ENCODE results near the gene HPS3. TPM values are rescaled to one million over a fixed set of nuclear protein-coding genes. Genes with fewer than 3 reads are reported as not detected.
A peak's percentile ranks its signal among the peaks of the same experiment; 100 is the strongest.

HPS3 gene
- total RNA-seq, 1 experiment from 2014 or later = 11.3 TPM

- no peaks in the 10 kb centered on the region for H3F3A ChIP-seq (ENCODE audit: low read length, unreplicated experiment)
- no peaks in the 10 kb centered on the region for H3K79me2 ChIP-seq (ENCODE audit: low read length)
- H3K9me3 ChIP-seq (ENCODE audit: low read length) = no peaks in the 10 kb centered on the region
- no peaks in the 10 kb centered on the region for H3K9me2 ChIP-seq (replicated peaks; ENCODE audit: low read length)
- H2AFZ ChIP-seq (ENCODE audit: low read length) = no peak overlapping the region
- H3K36me3 ChIP-seq (ENCODE audit: low read depth, low read length) = no peaks in the 10 kb centered on the region
- peak overlapping the region; percentile 84 for H3K27ac ChIP-seq (ENCODE audit: low read length)
- peaks cover 35% of the 10 kb centered on the region for H3K4me1 ChIP-seq (ENCODE audit: insufficient read depth, low read length)
- intact Hi-C loops (cut with micrococcal nuclease) = no loop called here
- peak overlapping the region; percentile 38 for H3K4me2 ChIP-seq (ENCODE audit: low read length)
- H3K4me3 ChIP-seq (ENCODE audit: low read length) = no peak overlapping the region
- TF ChIP-seq CTCF (conservative IDR thresholded peaks at IDR 0.05; ENCODE audit: low read depth, low read length) (no peak), EZH2 (IDR thresholded peaks at IDR 0.05; ENCODE audit: low read length, unreplicated experiment) (no peak), EZH2phosphoT487 (IDR thresholded peaks at IDR 0.05; ENCODE audit: borderline replicate concordance, low read length) (no peak)
- POLR2A ChIA-PET (ENCODE audit: unreplicated experiment) = no interaction called here
- CTCF ChIA-PET = interaction anchor here (0.6 kb wide), 1 partner anchor 25 kb away, joined by 6 read pairs; no protein-coding TSS in a partner anchor
- no peaks in the 10 kb centered on the region for H3K27me3 ChIP-seq (ENCODE audit: low read length)
- no TSS peak for BruUV-seq (replicated peaks)
- no peak overlapping the region for H3K9ac ChIP-seq (ENCODE audit: low read length)
- H4K20me1 ChIP-seq (ENCODE audit: low read length) = no peaks in the 10 kb centered on the region
- DNase-seq = peak; percentile 68
- ATAC-seq = no peak
Observed at GRCh38 chr3:149179220-149179619, 49.8 kb downstream of the HPS3 start.

DNA sequence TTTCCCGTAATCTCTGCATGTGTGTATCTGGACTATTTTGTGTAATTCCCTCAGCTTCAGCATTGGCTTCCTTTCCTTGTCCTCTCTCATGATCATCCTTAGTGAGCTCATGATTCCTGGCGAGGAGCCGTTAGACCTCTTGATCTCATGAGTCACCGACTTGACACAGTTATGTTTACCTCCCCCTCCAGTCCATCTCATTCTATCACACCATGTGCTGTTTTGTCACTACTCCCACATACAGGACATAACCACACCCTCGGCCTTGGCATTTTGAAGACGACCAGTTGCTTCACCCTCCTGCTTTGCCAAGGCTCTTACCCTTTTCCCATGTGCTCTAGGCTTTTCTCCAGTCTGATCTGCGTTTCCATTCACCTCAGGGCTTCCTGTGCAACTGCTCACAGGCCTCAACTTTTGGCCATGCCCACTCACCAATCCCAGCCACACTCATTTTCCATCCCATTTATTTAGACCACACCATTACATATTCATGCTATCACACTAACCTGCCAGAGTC, 50.7 kb downstream of the HPS3 start:
- peak overlapping the region; percentile 38 for H3K4me2 ChIP-seq (ENCODE audit: low read length)
- H3K9ac ChIP-seq (ENCODE audit: low read length) = peak overlapping the region; percentile 42
- H4K20me1 ChIP-seq (ENCODE audit: low read length) = no peaks in the 10 kb centered on the region
- no peaks in the 10 kb centered on the region for H3K27me3 ChIP-seq (ENCODE audit: low read length)
- H3K9me2 ChIP-seq (replicated peaks; ENCODE audit: low read length) = no peaks in the 10 kb centered on the region
- H3K4me3 ChIP-seq (ENCODE audit: low read length) = no peak overlapping the region
- H3K36me3 ChIP-seq (ENCODE audit: low read depth, low read length) = no peaks in the 10 kb centered on the region
- H2AFZ ChIP-seq (ENCODE audit: low read length) = peak overlapping the region; percentile 54
- DNase-seq = peak; percentile 99
- peak; percentile 97 for ATAC-seq
- POLR2A ChIA-PET (ENCODE audit: unreplicated experiment) = interaction anchor here (0.5 to 0.7 kb wide), 4 partner anchors 36 to 225 kb away, joined by 3 to 6 read pairs (median 4); partner anchors contain the start of gene TM4SF1
- no peaks in the 10 kb centered on the region for H3K79me2 ChIP-seq (ENCODE audit: low read length)
- H3K27ac ChIP-seq (ENCODE audit: low read length) = peak overlapping the region; percentile 84
- intact Hi-C loops (cut with micrococcal nuclease) = loop anchor here (1.0 kb wide), 2 partner anchors 67 to 90 kb away; no protein-coding TSS in a partner anchor
- H3F3A ChIP-seq (ENCODE audit: low read length, unreplicated experiment) = no peaks in the 10 kb centered on the region
- H3K9me3 ChIP-seq (ENCODE audit: low read length) = no peaks in the 10 kb centered on the region
- no TSS peak for BruUV-seq (replicated peaks)
- CTCF ChIA-PET = interaction anchor here (0.5 to 1.0 kb wide), 3 partner anchors 28 to 332 kb away, joined by 3 to 10 read pairs (median 9); no protein-coding TSS in a partner anchor
- TF ChIP-seq CTCF (conservative IDR thresholded peaks at IDR 0.05; ENCODE audit: low read depth, low read length) = no peak
- TF ChIP-seq EZH2phosphoT487 (IDR thresholded peaks at IDR 0.05; ENCODE audit: borderline replicate concordance, low read length) = no peak
- no peak for TF ChIP-seq EZH2 (IDR thresholded peaks at IDR 0.05; ENCODE audit: low read length, unreplicated experiment)
- H3K4me1 ChIP-seq (ENCODE audit: insufficient read depth, low read length) = peaks cover 26% of the 10 kb centered on the region

GRCh38 chr3:149181182-149181581, 51.7 kb downstream of the HPS3 start:
- no peaks in the 10 kb centered on the region for H3K36me3 ChIP-seq (ENCODE audit: low read depth, low read length)
- TF ChIP-seq EZH2 (IDR thresholded peaks at IDR 0.05; ENCODE audit: low read length, unreplicated experiment) = no peak
- TF ChIP-seq CTCF (conservative IDR thresholded peaks at IDR 0.05; ENCODE audit: low read depth, low read length) = no peak
- TF ChIP-seq EZH2phosphoT487 (IDR thresholded peaks at IDR 0.05; ENCODE audit: borderline replicate concordance, low read length) = no peak
- H3K9ac ChIP-seq (ENCODE audit: low read length) = no peak overlapping the region
- ATAC-seq = no peak
- H3K79me2 ChIP-seq (ENCODE audit: low read length) = no peaks in the 10 kb centered on the region
- ChIA-PET CTCF (no interaction called here), POLR2A (ENCODE audit: unreplicated experiment) (interaction anchor here (0.6 kb wide), 1 partner anchor 47 kb away, joined by 3 read pairs; no protein-coding TSS in a partner anchor)
- H3K4me2 ChIP-seq (ENCODE audit: low read length) = no peak overlapping the region
- no peaks in the 10 kb centered on the region for H4K20me1 ChIP-seq (ENCODE audit: low read length)
- H2AFZ ChIP-seq (ENCODE audit: low read length) = no peak overlapping the region
- H3K9me3 ChIP-seq (ENCODE audit: low read length) = no peaks in the 10 kb centered on the region
- no peaks in the 10 kb centered on the region for H3K27me3 ChIP-seq (ENCODE audit: low read length)
- BruUV-seq (replicated peaks) = no TSS peak
- H3F3A ChIP-seq (ENCODE audit: low read length, unreplicated experiment) = no peaks in the 10 kb centered on the region
- H3K9me2 ChIP-seq (replicated peaks; ENCODE audit: low read length) = no peaks in the 10 kb centered on the region
- intact Hi-C loops (cut with micrococcal nuclease) = no loop called here
- DNase-seq = no peak
- no peak overlapping the region for H3K4me3 ChIP-seq (ENCODE audit: low read length)
- H3K4me1 ChIP-seq (ENCODE audit: insufficient read depth, low read length) = peaks cover 26% of the 10 kb centered on the region
- no peak overlapping the region for H3K27ac ChIP-seq (ENCODE audit: low read length)

Measured in PC-3 (cell line).